GM10847 (cell line): ENCODE data around the gene LDLRAD3.

ENCODE experiments used
- POLR2A ChIP-seq: IDR thresholded peaks from 2 replicates; pipeline ENCODE4 v1.6.1; 2011; ENCODE audit not compliant: insufficient read length; ENCODE audit errors: extremely low read depth

Gene LDLRAD3

DNA sequence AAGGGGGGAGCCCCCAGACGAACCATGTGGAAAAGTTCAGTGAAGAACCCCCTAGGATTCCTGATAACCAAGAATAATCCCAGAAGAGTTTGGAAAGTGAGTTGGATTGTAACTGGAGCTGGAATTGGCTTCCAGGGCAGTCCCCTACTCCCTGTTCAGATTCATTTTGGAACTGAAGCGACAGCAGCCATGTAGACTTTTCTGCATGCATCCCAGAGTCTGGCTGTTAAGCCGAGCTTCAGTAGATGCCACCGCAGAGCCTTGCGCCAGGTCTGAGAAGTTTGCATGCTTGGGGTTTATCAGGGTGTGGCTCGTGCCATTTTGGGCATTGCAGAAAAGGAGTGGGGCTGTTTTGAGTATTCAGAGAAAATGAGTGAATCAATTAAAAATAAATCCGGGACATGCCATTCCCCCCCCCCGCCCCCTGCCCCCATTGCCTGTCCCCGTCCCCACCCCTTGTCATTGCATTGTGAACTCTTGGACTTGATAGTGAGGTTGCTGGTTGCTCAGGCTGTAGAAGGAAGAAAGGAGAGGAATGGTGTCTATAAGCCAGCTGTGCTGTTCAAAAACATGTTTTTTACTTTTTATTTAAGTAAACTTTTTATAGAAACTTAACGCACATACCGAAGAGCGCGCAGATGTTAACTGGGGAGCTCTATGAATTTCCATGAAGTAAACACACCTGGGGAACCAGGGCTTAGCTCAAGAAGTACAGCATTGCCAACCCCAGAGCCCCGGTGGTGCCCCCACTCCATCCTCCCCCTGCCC, 71.2 kb downstream of the LDLRAD3 start:
- TF ChIP-seq POLR2A = no peak

DNA sequence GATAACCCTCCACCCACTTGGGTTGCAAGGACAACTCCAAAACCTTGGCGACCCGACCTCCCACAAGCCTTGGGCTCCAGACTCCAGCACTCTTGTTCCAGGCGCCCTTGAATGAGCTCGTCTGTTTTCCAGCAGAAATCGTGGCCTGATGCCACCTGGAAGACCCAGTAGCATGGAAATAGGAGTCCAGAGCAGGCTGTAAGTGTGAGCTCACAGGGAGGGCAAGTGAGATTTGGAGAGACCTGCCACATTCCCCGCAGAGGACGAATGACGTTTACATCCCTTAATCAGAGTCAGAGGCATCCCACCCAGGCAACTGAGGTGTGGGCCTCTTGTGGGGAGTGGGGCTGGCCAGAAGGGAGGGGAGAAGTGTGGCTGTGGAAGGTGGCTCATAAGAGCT, 71.9 kb downstream of the LDLRAD3 start:
- no peak for TF ChIP-seq POLR2A

DNA sequence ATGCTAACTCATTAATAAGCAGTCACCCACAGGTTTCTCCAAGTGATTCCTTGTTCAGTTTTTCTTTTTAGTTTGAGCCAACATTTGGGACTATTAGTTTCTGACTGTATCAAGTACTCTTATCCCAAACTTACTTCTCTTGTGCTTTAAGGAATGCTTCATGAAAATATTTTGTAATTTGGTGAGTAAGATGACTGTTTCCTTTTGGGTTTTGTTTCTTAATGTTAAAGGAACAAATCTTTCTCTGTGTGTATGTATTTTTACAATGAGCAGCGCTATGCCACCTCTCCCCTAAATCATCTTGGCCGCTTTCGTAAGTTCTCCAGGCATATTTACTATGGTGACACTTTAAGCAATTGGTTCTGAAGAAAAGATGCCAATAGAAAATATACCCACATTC, 72.4 kb downstream of the LDLRAD3 start:
- TF ChIP-seq POLR2A = no peak

DNA sequence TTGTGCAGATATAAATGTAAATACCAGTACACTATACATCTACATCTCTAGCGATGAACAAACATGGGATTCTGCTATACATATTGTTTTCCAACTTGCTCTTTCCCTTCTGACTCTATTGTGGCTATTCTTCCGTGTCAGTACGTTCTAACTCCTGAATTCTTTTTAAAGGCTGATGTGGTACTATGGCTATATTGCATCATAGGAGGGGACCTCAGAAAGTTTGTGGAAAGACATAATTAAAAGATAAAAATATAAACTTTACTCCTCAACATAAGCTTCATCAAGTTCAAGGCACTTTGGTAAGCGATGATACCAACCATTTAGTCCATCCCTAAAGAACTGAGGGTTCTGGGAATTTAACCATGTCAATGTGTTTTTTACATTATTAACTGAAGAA, 72.8 kb downstream of the LDLRAD3 start:
- no peak for TF ChIP-seq POLR2A

DNA sequence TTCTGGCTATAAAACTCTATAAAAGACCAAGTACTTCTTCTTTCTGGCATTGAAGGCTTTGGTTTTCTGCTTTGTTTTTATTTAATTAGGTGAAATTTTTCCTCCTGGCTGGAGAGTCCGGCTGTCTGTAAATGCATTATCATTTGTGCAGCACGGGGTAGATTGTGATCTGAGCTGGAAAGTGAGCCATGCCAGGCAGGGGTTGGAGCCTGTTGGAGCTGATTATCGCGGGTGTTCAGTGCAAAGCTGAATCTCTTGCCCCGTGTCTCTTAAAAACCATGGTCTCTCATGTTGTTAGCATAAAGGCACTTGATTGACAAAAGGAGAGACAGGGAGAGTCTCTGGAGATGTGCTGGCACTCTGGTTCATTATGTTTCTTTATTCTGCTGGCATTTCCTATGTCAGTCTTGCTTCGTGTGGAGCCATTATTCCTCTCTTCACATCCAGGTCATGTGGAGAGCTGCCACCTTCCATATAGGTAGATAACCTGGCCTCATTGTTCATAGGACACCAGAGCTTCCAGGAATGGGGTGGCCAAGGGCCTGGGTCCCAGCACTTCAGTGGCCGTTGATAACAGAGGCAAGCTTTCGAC, 75.2 kb downstream of the LDLRAD3 start:
- no peak for TF ChIP-seq POLR2A

DNA sequence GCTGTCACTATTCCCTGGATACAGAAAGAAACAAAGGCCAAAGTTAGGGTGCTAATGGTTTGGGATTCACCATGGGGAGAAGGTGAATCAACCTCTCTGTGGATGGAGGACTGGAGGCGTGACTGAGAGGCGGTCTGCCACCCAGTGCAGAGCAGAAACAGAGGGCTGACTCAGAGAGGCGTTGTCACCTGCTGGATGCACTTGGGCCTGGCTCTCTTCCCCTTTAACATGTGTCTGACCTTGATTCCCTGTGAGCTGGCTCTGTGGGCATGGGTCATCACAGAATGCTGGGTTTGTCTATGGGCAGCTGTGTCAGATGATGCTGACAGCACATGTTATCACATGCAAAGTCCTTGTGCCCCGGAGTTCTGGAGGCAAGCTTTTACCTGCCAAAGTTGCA, 75.9 kb downstream of the LDLRAD3 start:
- TF ChIP-seq POLR2A = no peak

DNA sequence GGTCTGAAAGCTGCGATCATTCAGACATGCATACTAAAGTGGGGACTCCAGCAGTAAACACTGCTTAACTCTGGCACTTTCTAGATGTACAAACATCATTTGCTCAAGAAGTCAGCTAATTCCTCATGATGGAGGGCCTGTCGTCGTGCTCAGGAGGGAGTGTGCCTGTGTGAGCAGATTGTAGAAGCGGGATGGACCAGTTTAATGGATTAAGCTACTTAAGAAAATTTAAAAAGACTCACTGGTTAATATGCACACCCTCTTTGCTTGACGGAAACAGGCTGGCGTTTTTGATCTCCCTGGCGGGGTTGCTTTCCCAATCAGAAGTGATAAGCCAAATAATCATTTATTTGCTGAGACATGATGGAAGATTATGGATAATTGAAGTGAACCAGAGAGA, 79.0 kb downstream of the LDLRAD3 start:
- TF ChIP-seq POLR2A = no peak

DNA sequence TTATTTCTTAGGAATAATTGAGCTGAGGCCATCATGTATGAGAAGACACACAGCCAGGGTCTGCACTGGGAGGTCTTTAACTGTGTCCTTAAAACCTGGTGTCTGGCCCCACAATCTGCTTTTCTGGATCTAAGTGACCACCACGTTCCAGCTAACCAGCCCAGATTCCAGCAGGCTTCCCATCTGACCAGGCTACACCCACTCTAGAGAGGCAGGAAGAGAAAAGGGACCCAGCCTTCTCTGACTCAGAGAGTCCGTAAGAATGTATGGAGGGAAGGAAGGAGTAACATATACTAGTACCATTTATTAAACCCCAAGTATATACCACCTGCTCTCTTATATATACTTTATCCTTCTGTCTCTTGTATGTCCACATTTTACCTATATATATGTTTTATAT, 80.1 kb downstream of the LDLRAD3 start:
- no peak for TF ChIP-seq POLR2A

DNA sequence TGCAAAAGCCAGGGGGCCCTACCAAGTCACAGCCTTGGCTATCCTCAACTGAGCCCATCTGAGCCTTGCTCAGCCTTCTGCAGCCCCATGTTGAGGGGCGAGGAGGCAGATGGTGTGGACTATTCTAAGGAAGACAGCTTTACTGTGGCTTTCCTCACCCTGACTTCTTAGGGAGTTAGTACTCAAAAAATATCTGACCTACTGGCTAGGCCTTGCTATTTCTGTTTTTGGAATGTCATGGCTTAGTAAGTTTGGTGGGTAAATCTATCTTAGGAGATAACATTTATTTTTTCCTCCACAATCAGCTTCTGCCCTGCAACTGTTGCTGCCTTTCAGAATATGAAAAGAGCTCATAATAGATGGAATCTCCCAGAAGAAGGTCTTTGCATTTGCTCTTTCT, 80.9 kb downstream of the LDLRAD3 start:
- no peak for TF ChIP-seq POLR2A

DNA sequence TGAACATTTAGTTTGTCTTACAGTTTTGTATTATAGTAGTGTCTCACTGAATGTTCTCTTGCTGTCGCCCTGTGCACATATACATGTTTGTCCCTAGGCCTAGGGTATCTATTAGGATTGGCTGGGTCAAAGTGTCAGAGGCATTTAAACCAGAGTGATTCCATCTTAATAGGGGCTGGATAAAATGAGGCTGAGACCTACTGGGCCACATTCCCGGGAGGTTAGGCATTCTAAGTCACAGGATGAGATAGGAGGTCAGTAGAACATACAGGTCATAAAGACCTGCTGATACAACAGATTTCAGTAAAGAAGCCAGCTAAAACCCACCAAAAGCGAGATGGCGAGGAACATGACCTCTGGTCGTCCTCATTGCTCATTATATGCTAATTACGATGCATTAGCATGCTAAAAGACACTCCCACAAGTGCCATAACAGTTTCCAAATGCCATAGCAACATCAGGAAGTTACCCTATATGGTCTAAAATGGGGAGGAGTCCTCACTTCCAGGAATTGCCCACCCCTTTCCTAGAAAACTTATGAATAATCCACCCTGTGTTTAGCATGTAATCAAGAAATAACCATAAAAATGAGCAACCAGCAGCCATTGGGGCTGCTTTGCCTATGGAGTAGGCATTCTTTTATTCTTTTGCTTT, 82.6 kb downstream of the LDLRAD3 start:
- TF ChIP-seq POLR2A = no peak

DNA sequence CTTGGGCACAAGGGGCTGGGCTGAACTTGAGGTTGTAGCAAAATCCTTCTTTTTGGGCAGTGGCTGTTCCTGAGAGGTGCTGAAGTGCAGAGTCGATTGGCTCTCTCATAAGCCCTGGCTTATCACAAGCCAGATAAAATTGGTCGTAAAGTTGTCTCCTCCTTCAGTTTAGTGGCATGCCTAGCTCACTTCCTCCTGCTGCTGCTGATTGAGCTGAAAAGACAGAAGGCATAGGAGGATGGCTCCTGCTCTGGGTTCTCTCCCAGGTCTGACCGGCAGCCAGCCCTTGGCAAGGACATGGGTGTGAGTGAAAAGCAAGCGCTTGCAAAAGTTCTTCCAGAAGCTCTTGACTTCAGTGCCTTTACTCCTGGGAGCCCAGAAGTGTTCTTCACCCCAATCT, 83.9 kb downstream of the LDLRAD3 start:
- no peak for TF ChIP-seq POLR2A

DNA sequence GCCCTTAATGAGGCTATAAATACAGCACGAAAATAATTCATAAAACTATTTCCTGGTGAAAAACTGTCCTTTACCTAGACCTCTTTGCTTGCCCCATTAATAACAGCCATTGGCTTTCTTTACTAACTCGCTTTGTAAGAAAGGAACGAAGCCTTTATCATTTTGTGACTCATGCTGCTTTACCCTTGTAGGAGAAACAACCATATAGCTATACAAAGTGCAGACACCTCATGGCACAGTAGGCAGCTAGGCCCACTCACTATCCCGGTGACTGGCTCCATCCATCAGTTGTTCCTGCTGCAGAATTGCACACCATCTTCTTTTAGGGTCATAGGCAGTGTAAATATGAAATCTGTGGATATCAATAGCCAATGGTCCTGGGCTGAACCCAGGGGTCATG, 85.8 kb downstream of the LDLRAD3 start:
- no peak for TF ChIP-seq POLR2A

DNA sequence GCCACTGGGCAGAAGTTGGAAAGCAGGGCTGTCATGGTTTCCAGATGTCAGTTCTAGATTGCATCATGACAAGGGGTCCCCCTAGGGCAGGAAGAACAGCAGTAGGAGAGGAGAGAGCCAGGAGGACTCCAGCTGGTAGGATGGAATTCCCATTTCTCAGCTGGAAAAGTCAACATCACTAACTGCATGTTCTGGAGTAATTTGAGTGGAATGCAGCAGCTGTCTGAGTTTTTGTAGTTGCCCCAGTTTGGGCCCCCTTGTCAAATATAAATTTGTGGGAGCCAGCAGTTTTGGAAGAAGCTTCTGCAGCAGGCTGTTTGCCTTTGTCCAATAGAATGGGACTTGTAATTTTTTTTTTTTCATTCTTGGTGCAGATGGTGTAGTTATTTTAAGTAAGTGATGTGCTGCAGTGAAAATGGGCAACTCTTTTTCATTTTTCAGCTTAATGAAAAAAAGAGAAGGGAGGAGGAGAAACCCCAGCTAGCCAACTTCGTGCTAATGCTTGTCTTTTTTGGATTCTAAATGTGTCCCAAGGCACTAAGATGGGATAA, 86.9 kb downstream of the LDLRAD3 start:
- no peak for TF ChIP-seq POLR2A

DNA sequence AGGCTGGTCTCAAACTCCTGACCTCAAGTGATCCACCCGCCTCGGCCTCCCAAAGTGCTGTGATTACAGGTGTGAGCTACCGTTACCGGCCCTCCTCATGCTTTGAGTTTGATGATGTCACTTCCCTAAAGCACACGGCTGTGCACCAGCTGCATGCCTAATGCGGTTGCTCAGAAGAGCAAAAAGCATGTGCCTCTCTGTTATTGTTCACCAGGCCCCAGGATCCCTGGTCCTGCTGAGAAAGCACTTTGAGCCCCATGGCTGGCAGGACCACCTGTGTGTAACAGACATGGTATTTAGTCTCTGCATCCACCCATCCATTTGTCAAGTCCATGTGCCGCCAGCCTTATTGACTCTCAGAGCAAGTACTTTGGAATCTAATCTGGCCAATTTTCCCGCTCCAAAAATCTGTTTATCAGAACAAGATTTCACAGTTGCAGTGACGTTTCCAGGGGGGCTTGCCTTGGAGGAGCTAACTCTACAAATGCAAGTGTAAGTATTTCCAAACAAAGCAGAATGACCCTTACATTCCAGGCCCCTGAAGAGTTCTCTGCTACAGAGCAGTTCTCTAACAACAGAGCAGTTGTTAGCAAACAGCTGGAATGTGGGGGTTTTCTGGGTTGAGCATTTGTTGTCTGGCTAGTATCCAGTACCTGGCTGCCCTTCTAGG, 89.4 kb downstream of the LDLRAD3 start:
- no peak for TF ChIP-seq POLR2A

DNA sequence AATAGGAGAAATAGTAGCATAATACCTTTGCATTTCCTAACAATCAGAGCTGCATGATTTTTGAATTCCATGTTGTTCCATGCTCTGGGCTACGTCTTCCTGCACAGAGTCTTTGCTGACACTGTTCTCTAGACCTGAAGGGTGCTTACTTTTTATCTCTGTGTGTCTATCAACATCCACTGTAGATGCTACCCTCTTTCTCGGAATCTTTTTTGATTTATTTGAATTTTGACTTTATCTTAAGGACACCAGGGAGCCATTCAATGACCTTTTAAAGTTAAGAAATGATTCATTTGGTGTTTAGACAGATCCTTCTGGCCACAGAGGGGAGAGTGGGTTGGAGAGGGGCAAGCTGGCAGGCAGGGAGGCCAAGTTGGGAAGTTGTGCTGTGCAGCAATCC, 90.1 kb downstream of the LDLRAD3 start:
- TF ChIP-seq POLR2A = no peak
